Activated T-cell treated with anti-CD3 and anti-CD28 coated beads for 1 hour (primary cell): ENCODE data around the gene OR8K1.

Experiments
- DNase-seq: peaks from one replicate; pipeline ENCODE4 v3.0.0-alpha.2; 2020; ENCODE audit warnings: low read depth

OR8K1 gene

DNA sequence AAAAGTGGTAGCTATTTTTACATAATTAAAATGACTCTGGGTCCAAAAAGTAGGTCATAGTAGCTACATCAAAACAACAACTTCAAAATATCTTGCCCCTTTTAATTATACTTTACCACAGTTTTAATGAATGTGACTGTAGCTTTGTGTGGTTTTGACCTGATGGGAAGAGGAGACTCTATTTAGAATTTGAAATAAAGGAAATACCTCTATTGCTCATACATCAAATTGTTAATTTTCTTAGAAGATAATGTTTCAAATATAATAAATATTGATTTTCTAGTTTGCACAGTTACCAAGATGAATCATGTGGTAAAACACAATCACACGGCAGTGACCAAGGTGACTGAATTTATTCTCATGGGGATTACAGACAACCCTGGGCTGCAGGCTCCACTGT is at the start of gene OR8K1:
TSS of gene OR8K1 (plus strand) at position 301 of the 400 bp plus-strand sequence. CDS start at position 301, 0 bp downstream.
- no peak for DNase-seq

- no peak for DNase-seq
Measured at GRCh38 chr11:56296898-56297297, 48.9 kb upstream of the OR8K1 start.

- DNase-seq = no peak
Measured at GRCh38 chr11:56307836-56308235, 38.0 kb upstream of the OR8K1 start.

DNA sequence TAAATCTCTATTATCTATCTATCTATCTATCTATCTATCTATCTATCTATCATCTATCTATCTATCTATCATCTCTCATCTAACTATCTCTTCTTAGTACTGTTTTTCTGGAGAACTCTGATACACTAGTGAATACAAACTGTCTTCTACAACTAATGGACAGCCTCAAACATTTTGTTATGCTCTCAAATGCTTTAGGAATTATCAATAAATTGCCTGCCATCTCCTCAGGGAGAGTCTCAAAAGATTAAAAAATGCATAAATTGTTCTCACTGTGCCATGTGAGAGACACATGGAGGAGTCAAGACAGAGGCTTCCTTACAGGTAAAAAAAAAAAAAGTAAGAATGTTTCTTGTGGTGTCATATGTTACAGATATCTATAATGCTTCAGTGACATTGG is 31.0 kb upstream of the OR8K1 start, which contains the start of gene OR8K3:
TSS of gene OR8K3 (plus strand) at position 301 of the 400 bp plus-strand sequence. CDS start 3,163 bp downstream, outside the sequence.
- DNase-seq = no peak

DNA sequence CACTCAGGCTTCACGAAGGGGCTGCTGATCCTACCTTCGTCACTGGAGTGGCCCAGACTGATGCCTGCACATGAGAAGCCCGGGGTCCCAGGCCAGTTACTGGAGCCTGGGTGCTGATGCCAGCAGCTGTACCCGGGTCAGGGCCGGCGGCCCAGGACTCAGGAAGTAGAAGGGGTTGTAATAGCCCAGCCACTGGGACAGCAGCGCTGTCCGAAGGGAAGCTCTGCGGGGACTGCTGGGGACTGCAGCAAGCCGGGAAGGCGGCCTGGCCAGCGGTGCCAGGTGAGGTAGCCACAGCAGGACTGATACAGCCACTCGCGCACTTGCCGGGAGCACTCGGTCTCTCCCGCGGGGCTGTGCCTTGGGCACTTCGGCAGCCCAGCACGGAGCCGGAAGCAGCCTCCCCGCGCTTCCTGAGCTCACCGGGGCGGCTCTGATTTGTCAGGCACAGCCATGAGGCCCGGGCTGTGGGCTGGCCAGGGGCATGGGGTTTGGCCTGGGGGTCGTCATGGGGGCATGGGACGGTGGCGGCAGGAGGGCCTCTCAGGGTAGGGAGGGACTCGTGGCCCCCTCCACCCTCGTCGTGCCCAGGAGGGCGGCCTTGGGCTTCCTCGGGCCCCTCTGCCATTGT is 13.9 kb upstream of the OR8K1 start:
- no peak for DNase-seq

- DNase-seq = no peak
Measured at GRCh38 chr11:56333156-56333555, 12.7 kb upstream of the OR8K1 start.

DNA sequence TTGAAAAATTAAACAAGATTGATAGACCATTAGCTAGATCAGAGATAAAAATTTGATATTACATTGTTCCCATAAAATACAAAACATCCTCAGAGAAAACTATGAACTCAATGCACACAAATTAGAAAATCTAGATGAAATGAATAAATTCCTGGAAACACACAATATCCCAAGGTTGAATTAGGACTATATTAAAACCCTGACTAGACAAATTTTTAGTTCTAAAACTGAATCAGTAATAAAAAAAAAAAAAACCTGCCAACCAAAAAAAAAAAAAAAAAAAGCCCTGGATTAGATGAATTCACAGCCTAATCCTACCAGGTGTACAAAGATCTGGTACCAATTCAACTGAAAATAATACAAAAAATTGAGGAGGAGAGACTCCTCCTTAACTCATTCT is 5.5 kb upstream of the OR8K1 start:
- DNase-seq = no peak

- no peak for DNase-seq
Measured at GRCh38 chr11:56353991-56354390, 8.2 kb downstream of the OR8K1 start, which contains the start of gene OR8J1. TSS of gene OR8J1 (plus strand) at chr11:56354291. CDS start at chr11:56360247, 5,956 bp downstream.

DNA sequence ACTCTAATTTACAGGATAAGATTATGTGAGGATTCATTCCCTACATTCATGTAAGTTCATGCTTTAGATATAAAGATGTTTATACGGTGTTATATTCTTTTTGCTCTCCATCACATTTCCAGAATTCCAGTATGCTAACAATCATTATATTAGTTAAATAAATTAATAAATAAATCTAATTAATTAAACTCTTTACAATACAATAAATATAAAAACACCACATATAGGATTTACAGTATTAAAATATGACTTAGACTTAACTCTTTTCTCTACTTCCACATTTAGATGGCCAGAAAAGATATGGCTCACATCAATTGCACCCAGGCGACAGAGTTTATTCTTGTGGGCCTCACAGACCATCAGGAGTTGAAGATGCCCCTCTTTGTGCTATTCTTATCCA is 29.5 kb downstream of the OR8K1 start, which contains the start of gene OR8U1:
TSS of gene OR8U1 (plus strand) at position 301 of the 400 bp plus-strand sequence. CDS start at position 301, 0 bp downstream.
- DNase-seq = no peak

GRCh38 chr11:56380120-56380519 is 34.3 kb downstream of the OR8K1 start:
- DNase-seq = no peak

DNA sequence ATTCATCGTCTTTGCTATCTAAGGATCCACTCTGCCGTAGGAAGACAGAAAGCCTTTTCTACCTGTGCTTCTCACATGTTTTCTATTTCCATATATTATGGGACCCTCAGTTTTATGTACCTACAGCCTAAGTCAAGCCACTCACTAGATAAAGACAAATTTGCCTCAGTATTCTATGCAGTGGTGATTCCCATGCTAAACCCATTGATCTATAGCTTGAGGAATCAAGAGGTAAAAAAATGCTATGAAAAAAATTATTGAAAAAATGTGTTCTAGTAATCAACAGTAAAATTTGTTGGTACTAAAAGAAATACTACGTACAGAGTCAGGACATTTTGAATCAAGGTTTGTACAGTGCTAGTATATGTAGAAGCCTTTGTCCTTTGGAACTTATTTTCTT is 48.5 kb downstream of the OR8K1 start:
- DNase-seq = no peak

DNA sequence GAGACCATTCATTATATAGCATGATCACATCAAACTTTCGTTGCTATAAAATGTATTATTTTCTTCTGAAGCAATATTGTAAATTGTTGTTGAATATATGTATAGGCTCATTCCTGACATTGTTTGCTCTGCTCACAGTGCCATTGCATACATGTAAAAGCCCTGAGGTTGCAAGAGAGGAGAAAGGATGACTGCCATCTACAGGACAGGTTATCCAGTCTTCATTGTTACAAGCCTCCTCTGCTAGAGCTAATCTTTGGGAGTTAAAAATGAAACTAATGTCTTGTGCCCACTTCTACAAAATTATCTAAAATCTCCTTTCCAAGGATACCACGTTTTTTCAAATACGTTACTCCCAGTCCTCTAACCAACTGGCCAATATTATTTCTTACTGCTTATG is 50.2 kb downstream of the OR8K1 start:
- DNase-seq = no peak
